ENCODE measurements around the gene COPS7A. TPM values are rescaled to one million over a fixed set of nuclear protein-coding genes. Genes with fewer than 3 reads are reported as not detected.

Gene COPS7A
- polyA plus RNA-seq, 3 donors = 70.1 to 77.1 (median 72.3) TPM

- peaks cover 32 to 35% of the 10 kb centered on the region in 2 donors for H3K4me1 ChIP-seq (ENCODE audit: control insufficient read depth in 1 of 2, insufficient read depth in 2 of 2, low read length in 2 of 2)
- H3K79me2 ChIP-seq (ENCODE audit: insufficient read depth, low read length) = peaks cover 18% of the 10 kb centered on the region
- no peak for TF ChIP-seq CTCF (IDR thresholded peaks at IDR 0.05)
- no peaks in the 10 kb centered on the region for H3K27me3 ChIP-seq (ENCODE audit: control insufficient read depth in 2 of 2, insufficient read depth in 2 of 2, low read length in 2 of 2)
- H3K9ac ChIP-seq (ENCODE audit: insufficient read depth, low read length, poor library complexity, severe bottlenecking) = no peak overlapping the region
- H3K9me3 Mint-ChIP-seq = peaks cover 0 to 2% (median 0%) of the 10 kb centered on the region in 7 donors
- H3K27ac Mint-ChIP-seq = no peak overlapping the region
- no peak overlapping the region for H3K4me3 ChIP-seq (replicated peaks in 1 of 3; ENCODE audit: low read depth in 2 of 3, low read length in 3 of 3)
- intact Hi-C loops (cut with micrococcal nuclease) = no loop called here
- H3K36me3 Mint-ChIP-seq = peaks cover 60 to 63% of the 10 kb centered on the region in 2 donors
- no peak overlapping the region for H2AFZ ChIP-seq (ENCODE audit: insufficient read depth, low read depth, low read length, poor library complexity, severe bottlenecking)
- no peak for DNase-seq
- H3K4me3 Mint-ChIP-seq = no peak overlapping the region
- peaks cover 39% of the 10 kb centered on the region for H3K4me1 Mint-ChIP-seq
- WGBS (ENCODE audit: insufficient coverage) = 92% methylated on average over 22 of the region's 28 CpGs
- H3K27me3 Mint-ChIP-seq (ENCODE audit: low read depth in 3 of 3) = no peaks in the 10 kb centered on the region
- no peaks in the 10 kb centered on the region for H4K20me1 ChIP-seq (ENCODE audit: insufficient read depth, low read length)
- H3K27ac ChIP-seq (ENCODE audit: low read depth in 1 of 2, low read length in 2 of 2) = no peak overlapping the region
- H3K36me3 ChIP-seq (replicated peaks in 1 of 2; ENCODE audit: control insufficient read depth in 1 of 2, insufficient read depth in 2 of 2, low read length in 2 of 2) = peaks cover 45 to 56% of the 10 kb centered on the region in 2 donors
- no peaks in the 10 kb centered on the region for H3K9me3 ChIP-seq (replicated peaks in 1 of 2; ENCODE audit: control insufficient read depth in 1 of 2, insufficient read depth in 1 of 2, low read length in 2 of 2)
- no peak overlapping the region for H3K4me2 ChIP-seq (replicated peaks; ENCODE audit: extremely low read depth, low read length, poor library complexity, severe bottlenecking)
Measured at GRCh38 chr12:6748761-6749160, 24.9 kb downstream of the COPS7A start.

GRCh38 chr12:6750506-6750905, 26.7 kb downstream of the COPS7A start:
- no peak for TF ChIP-seq CTCF (IDR thresholded peaks at IDR 0.05)
- Histone ChIP-seq H4K20me1 (ENCODE audit: insufficient read depth, low read length) (no peaks in the 10 kb centered on the region), H3K36me3 (replicated peaks in 1 of 2; ENCODE audit: control insufficient read depth in 1 of 2, insufficient read depth in 2 of 2, low read length in 2 of 2) (peaks cover 45 to 56% of the 10 kb centered on the region in 2 donors), H3K9ac (ENCODE audit: insufficient read depth, low read length, poor library complexity, severe bottlenecking) (no peak overlapping the region), H3K79me2 (ENCODE audit: insufficient read depth, low read length) (peaks cover 18% of the 10 kb centered on the region), H3K4me1 (ENCODE audit: control insufficient read depth in 1 of 2, insufficient read depth in 2 of 2, low read length in 2 of 2) (peaks cover 36 to 37% of the 10 kb centered on the region in 2 donors), H3K27ac (ENCODE audit: low read depth in 1 of 2, low read length in 2 of 2) (no peak overlapping the region), H3K4me3 (replicated peaks in 1 of 3; ENCODE audit: low read depth in 2 of 3, low read length in 3 of 3) (no peak overlapping the region), H2AFZ (ENCODE audit: insufficient read depth, low read depth, low read length, poor library complexity, severe bottlenecking) (no peak overlapping the region), H3K9me3 (replicated peaks in 1 of 2; ENCODE audit: control insufficient read depth in 1 of 2, insufficient read depth in 1 of 2, low read length in 2 of 2) (no peaks in the 10 kb centered on the region), H3K27me3 (ENCODE audit: control insufficient read depth in 2 of 2, insufficient read depth in 2 of 2, low read length in 2 of 2) (no peaks in the 10 kb centered on the region), H3K4me2 (replicated peaks; ENCODE audit: extremely low read depth, low read length, poor library complexity, severe bottlenecking) (no peak overlapping the region)
- peaks cover 0 to under 1% (median 0%) of the 10 kb centered on the region in 7 donors for H3K9me3 Mint-ChIP-seq
- H3K36me3 Mint-ChIP-seq = peaks cover 53 to 60% of the 10 kb centered on the region in 2 donors
- DNase-seq = no peak
- WGBS (ENCODE audit: insufficient coverage) = 90% methylated on average over 3 of the region's 4 CpGs
- no peak overlapping the region for H3K4me3 Mint-ChIP-seq
- H3K27ac Mint-ChIP-seq = peak overlapping the region in 1 of 7 donors; percentile 36
- no peaks in the 10 kb centered on the region for H3K27me3 Mint-ChIP-seq (ENCODE audit: low read depth in 3 of 3)
- H3K4me1 Mint-ChIP-seq = peaks cover 43% of the 10 kb centered on the region
- intact Hi-C loops (cut with micrococcal nuclease) = loop anchor here in 1 of 2 donors (5.0 kb wide), 1 partner anchor 42 kb away; no protein-coding TSS in a partner anchor

Data from CD14-positive monocyte (primary cell).